Measurements from ENCODE around the gene DLG5.

- TF ChIP-seq ZNF302 (CRISPR knock-in tag; IDR thresholded peaks at IDR 0.05) = no peak
- no peak for TF ChIP-seq CTCF (IDR thresholded peaks at IDR 0.05)
- no peak for TF ChIP-seq RARB (CRISPR knock-in tag; IDR thresholded peaks at IDR 0.05)
- no peak for TF ChIP-seq EHMT2 (IDR thresholded peaks at IDR 0.05; ENCODE audit: low read depth)
- no peak for TF ChIP-seq POLR2A (IDR thresholded peaks at IDR 0.05; ENCODE audit: low read length)
- TF ChIP-seq MAX (IDR thresholded peaks at IDR 0.05) = no peak
- TF ChIP-seq TP53 (CRISPR knock-in tag; IDR thresholded peaks at IDR 0.05) = no peak
- no peak for TF ChIP-seq BCL3 (IDR thresholded peaks at IDR 0.05)
- no peak for TF ChIP-seq KDM5A (IDR thresholded peaks at IDR 0.05)
- TF ChIP-seq MAFK (IDR thresholded peaks at IDR 0.05; ENCODE audit: partially characterized antibody) = no peak
- TF ChIP-seq RCOR1 (IDR thresholded peaks at IDR 0.05; ENCODE audit: low read depth, low read length) = no peak
- no peak for TF ChIP-seq NFE2L2 (conservative IDR thresholded peaks at IDR 0.05; ENCODE audit: low read length)
- no peak for TF ChIP-seq PBX3 (IDR thresholded peaks at IDR 0.05)
- TF ChIP-seq RAD21 (conservative IDR thresholded peaks at IDR 0.05 in 1 of 2, IDR thresholded peaks at IDR 0.05 in 1 of 2) = no peak
These were observed 52.8 kb downstream of the DLG5 start for GRCh38 chr10:77873536-77874380.

All from A549 (cell line).